ENCODE measurements around the gene CRELD1.

DNA sequence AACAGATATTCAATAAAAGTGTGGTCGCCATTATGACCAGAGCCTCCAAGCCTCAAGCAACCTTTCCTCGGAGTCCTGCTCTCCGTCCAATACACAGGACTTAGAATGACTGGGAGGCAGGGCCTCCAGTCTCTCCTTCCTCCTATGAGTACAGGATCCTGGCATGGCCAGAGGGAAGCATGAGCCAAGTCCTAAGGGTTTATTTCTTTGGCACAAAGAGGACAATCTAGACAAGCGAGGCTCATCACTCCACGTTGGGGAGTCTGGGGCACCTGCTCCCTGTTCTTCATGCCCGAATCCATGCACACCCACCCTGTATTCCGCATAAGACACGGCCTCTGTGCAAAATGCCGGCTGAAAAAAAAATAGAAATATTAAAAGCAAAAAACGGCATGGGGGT, 11.7 kb downstream of the CRELD1 start:
- TF ChIP-seq, protein P1, sequence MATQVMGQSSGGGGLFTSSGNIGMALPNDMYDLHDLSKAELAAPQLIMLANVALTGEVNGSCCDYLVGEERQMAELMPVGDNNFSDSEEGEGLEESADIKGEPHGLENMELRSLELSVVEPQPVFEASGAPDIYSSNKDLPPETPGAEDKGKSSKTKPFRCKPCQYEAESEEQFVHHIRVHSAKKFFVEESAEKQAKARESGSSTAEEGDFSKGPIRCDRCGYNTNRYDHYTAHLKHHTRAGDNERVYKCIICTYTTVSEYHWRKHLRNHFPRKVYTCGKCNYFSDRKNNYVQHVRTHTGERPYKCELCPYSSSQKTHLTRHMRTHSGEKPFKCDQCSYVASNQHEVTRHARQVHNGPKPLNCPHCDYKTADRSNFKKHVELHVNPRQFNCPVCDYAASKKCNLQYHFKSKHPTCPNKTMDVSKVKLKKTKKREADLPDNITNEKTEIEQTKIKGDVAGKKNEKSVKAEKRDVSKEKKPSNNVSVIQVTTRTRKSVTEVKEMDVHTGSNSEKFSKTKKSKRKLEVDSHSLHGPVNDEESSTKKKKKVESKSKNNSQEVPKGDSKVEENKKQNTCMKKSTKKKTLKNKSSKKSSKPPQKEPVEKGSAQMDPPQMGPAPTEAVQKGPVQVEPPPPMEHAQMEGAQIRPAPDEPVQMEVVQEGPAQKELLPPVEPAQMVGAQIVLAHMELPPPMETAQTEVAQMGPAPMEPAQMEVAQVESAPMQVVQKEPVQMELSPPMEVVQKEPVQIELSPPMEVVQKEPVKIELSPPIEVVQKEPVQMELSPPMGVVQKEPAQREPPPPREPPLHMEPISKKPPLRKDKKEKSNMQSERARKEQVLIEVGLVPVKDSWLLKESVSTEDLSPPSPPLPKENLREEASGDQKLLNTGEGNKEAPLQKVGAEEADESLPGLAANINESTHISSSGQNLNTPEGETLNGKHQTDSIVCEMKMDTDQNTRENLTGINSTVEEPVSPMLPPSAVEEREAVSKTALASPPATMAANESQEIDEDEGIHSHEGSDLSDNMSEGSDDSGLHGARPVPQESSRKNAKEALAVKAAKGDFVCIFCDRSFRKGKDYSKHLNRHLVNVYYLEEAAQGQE (IDR thresholded peaks at IDR 0.05; ENCODE audit: insufficient read depth in 1 of 2, low read depth in 2 of 2, low read length in 2 of 2), result no peak
- no peak for TF ChIP-seq POLR2AphosphoS5 (IDR thresholded peaks at IDR 0.05; ENCODE audit: low read depth, low read length)

Measured in PFSK-1 (cell line).